ENCODE measurements around the gene SDF4. TPM values are rescaled to one million over a fixed set of nuclear protein-coding genes. Genes with fewer than 3 reads are reported as not detected.

Gene SDF4
- total RNA-seq, 1 experiment from 2014 or later = 122 TPM

- ChIA-PET CTCF (no interaction called here), POLR2A (no interaction called here)
- Mint-ChIP-seq H3K9me3 (ENCODE audit: unreplicated experiment) (no peaks in the 10 kb centered on the region), H3K4me3 (ENCODE audit: unreplicated experiment) (no peak overlapping the region), H3K27me3 (ENCODE audit: insufficient read depth, unreplicated experiment) (no peaks in the 10 kb centered on the region), H3K27ac (ENCODE audit: low read depth, unreplicated experiment) (no peak overlapping the region), H3K36me3 (ENCODE audit: insufficient read depth, unreplicated experiment) (peaks cover 10% of the 10 kb centered on the region), H3K4me1 (ENCODE audit: insufficient read depth, unreplicated experiment) (no peaks in the 10 kb centered on the region)
- intact Hi-C loops (cut with micrococcal nuclease) = no loop called here
- TF ChIP-seq CTCF (IDR thresholded peaks at IDR 0.05; ENCODE audit: unreplicated experiment) = no peak
- no TSS peak for BruUV-seq (replicated peaks)
- DNase-seq (ENCODE audit: unreplicated experiment) = no peak
Measured at GRCh38 chr1:1236176-1236763, 4.5 kb upstream of the SDF4 start.

GRCh38 chr1:1235016-1235744, 3.4 kb upstream of the SDF4 start:
- no peak for DNase-seq (ENCODE audit: unreplicated experiment)
- ChIA-PET CTCF (no interaction called here), POLR2A (no interaction called here)
- no peak overlapping the region for H3K4me3 Mint-ChIP-seq (ENCODE audit: unreplicated experiment)
- no peaks in the 10 kb centered on the region for H3K27me3 Mint-ChIP-seq (ENCODE audit: insufficient read depth, unreplicated experiment)
- no peaks in the 10 kb centered on the region for H3K9me3 Mint-ChIP-seq (ENCODE audit: unreplicated experiment)
- BruUV-seq (replicated peaks) = no TSS peak
- H3K4me1 Mint-ChIP-seq (ENCODE audit: insufficient read depth, unreplicated experiment) = no peaks in the 10 kb centered on the region
- H3K27ac Mint-ChIP-seq (ENCODE audit: low read depth, unreplicated experiment) = no peak overlapping the region
- peaks cover 10% of the 10 kb centered on the region for H3K36me3 Mint-ChIP-seq (ENCODE audit: insufficient read depth, unreplicated experiment)
- intact Hi-C loops (cut with micrococcal nuclease) = no loop called here
- no peak for TF ChIP-seq CTCF (IDR thresholded peaks at IDR 0.05; ENCODE audit: unreplicated experiment)

GRCh38 chr1:1234180-1234808, 2.5 kb upstream of the SDF4 start:
- Mint-ChIP-seq H3K27me3 (ENCODE audit: insufficient read depth, unreplicated experiment) (no peaks in the 10 kb centered on the region), H3K9me3 (ENCODE audit: unreplicated experiment) (no peaks in the 10 kb centered on the region), H3K4me1 (ENCODE audit: insufficient read depth, unreplicated experiment) (peaks cover 7% of the 10 kb centered on the region), H3K27ac (ENCODE audit: low read depth, unreplicated experiment) (no peak overlapping the region), H3K36me3 (ENCODE audit: insufficient read depth, unreplicated experiment) (peaks cover 10% of the 10 kb centered on the region), H3K4me3 (ENCODE audit: unreplicated experiment) (peak overlapping the region; percentile 68)
- intact Hi-C loops (cut with micrococcal nuclease) = loop anchor here (5.0 kb wide), 1 partner anchor 58 kb away; no protein-coding TSS in a partner anchor
- no peak for TF ChIP-seq CTCF (IDR thresholded peaks at IDR 0.05; ENCODE audit: unreplicated experiment)
- POLR2A ChIA-PET = no interaction called here
- DNase-seq (ENCODE audit: unreplicated experiment) = no peak
- CTCF ChIA-PET = no interaction called here
- no TSS peak for BruUV-seq (replicated peaks)

- Mint-ChIP-seq H3K4me1 (ENCODE audit: insufficient read depth, unreplicated experiment) (peaks cover 8% of the 10 kb centered on the region), H3K9me3 (ENCODE audit: unreplicated experiment) (no peaks in the 10 kb centered on the region), H3K27ac (ENCODE audit: low read depth, unreplicated experiment) (no peak overlapping the region), H3K4me3 (ENCODE audit: unreplicated experiment) (peak overlapping the region; percentile 68), H3K27me3 (ENCODE audit: insufficient read depth, unreplicated experiment) (no peaks in the 10 kb centered on the region), H3K36me3 (ENCODE audit: insufficient read depth, unreplicated experiment) (peaks cover 10% of the 10 kb centered on the region)
- no peak for TF ChIP-seq CTCF (IDR thresholded peaks at IDR 0.05; ENCODE audit: unreplicated experiment)
- intact Hi-C loops (cut with micrococcal nuclease) = loop anchor here (5.0 kb wide), 1 partner anchor 59 kb away; no protein-coding TSS in a partner anchor
- no TSS peak for BruUV-seq (replicated peaks)
- no peak for DNase-seq (ENCODE audit: unreplicated experiment)
- ChIA-PET POLR2A (no interaction called here), CTCF (no interaction called here)
Measured at GRCh38 chr1:1233567-1233892, 1.7 kb upstream of the SDF4 start.

Measured in MCF 10A (cell line).